GM18858 (cell line): Measurements from ENCODE around the gene ASL.
"Not testable (repeated sequence)": the region's sequence is repeated elsewhere in the genome, so short reads cannot be mapped to it uniquely, and the experiment has no call there.

Experiments
- ATAC-seq: cut with Tn5 transposase; IDR thresholded peaks from one replicate; pipeline ENCODE4 v1.9.1; 2021; ENCODE audit not compliant: unreplicated experiment

ASL gene

DNA sequence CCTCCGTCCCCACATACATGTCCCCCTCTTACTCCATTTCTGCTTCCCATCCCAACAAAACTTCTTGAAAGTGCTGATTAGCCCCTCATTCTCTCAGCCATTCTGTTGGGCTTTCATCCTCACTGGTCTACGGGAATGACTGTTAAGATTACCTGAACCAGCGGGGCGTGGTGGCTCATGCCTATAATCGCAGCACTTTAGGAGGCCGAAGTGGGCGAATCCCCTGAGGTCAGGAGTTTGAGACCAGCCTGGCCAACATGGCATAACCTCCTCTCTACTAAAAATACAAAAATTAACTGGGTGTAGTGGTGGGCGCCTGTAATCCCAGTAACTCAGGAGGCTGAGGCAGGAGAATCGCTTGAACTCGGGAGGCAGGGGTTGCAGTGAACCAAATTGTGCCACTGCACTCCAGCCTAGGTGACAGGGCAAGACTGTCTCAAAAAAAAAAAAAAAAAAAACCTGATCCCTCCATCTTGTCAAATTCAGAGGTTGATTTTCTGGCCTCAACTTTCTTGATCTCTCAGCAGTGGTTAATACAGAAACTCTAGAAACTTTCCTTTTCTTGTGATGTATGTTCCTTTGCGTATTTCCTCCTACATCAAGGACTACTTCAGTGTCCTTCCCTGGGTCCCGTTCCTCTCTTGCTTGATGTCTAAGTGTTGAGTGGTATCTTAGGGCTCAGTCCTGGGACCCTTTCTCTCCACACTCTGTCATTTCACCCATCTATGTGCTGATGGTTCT is 41.2 kb downstream of the ASL start:
- not testable (repeated sequence) for ATAC-seq

DNA sequence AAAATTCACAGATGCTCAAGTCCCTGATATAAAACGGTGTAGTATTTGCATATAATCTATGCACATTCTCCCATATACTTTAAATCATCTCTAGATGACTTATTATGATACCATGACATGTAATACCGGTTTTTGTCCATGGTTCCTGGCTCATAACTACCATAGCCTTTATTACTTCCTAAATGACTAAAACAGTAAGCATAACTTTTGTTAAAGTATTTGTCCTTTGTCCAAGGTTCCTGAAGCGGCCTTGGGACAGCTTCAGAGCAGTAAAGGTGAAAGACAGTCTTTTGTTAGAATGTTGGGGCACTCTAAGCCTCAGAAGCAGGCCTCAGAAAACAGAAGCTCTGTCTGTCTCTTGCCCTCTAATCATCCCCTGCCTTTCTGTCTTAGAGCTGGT is 43.0 kb downstream of the ASL start:
- no peak for ATAC-seq

DNA sequence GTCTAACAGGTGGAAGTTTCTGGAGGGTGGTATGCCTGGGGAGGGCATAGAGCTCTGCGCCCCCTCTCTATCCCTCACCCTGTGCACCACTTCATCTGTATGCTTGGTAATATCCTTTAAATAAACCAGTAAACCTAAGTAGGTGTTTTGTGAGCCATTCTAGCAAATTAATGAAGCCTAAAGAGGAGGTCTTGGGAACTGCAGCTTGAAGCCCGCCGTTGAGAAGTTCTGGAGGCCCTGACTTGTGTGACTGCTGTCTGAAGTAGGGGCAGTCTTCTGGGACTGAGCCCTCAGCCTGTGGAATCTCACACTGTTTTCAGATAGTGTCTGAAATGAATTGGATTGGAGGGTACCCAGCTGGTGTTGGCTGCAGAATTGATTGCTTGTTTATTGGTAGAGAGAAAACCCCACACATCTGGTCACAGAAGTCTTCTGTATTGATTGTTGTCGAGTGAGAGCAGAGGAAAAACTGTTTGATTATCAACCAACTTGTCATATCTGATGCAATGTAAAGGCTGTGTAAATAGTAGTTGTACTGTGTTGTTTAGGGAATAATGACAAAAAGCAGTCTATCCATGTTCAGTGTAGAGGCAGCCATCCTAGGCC is 43.7 kb downstream of the ASL start:
- ATAC-seq: no peak

DNA sequence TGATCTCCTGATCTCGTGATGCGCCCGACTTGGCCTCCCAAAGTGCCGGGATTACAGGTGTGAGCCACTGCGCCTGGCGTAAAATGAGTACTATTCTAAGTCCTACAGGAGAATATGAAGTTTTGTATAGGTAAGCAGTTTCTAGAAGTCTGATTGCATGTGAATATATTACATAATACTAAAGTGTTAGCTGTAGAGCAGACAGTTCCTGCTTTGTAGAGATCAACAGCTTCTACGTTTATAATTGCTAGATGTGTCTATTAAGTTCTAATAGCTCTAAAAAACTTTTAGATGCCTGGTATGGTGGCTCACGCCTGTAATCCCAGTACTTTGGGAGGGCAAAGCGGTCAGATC is 47.5 kb downstream of the ASL start:
- ATAC-seq: no peak

DNA sequence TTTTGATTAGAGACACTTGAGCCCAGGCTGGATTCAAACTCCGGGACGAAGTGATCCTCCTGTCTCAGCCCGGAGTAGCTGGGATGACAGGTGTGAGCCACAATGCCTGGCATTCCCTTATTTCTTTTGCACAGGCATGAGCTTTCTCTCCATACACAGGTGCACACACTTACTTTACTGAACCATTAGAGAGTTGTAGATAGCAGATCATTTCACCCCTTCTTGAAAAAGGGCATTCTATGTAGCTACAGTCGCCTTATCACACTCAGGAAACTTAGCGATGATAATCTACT is 48.9 kb downstream of the ASL start:
- ATAC-seq: not testable (repeated sequence)

DNA sequence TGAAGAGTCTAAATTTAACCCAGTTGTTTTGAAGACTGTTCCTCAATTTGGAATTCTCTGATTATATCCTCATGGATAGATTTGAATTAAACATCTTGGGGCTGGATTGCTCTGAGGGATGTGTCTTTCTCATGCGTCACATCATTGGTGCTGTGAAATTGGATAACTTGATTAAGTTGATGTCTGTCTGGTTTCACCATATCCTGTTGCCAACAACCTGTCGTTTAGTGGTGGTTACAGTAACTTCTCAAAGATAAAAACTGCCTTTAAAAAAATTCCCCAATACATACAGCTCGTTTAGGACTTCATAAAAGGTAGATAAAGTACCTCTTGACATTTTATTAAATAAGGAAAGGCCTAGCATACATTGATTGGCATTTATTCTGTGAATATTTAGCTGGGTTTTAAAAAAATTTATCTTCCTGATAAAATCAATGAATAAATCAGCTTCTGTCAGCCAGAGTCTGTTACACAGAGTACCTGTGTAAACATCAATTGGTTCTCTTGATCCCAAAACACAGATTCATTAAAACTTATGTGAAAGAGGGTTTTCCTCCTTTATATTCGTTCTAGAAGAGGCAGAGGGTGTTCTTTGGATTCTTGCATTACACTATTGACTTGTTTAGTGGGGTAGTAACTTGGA is 49.6 kb downstream of the ASL start:
- no peak for ATAC-seq

DNA sequence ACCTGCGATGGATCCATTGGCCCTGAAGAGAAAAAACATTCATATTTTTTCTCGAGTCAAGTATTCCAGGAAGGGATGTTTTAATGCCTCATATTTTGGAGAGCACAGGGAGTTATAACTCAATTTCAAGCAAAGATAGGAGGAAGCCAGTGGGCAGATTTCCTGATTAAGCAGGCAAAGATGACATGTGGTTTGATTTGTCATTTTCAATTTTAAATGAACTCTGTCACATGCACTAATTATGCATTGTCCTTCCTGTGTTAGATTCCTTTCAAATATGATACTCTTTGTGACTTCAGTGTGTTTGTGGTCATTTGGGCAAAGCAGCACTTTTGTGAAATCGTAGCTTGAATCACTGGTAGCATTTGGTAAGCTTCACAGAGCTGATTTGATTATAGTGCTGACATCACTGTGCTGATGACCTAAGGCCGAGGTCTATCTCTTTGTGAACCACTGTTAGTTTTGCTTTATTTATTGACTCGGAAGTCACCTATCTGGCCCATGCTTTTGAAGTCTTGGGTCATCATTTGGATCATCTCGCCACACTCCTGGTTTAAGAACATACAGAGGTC is 50.2 kb downstream of the ASL start:
- ATAC-seq: not testable (repeated sequence)

DNA sequence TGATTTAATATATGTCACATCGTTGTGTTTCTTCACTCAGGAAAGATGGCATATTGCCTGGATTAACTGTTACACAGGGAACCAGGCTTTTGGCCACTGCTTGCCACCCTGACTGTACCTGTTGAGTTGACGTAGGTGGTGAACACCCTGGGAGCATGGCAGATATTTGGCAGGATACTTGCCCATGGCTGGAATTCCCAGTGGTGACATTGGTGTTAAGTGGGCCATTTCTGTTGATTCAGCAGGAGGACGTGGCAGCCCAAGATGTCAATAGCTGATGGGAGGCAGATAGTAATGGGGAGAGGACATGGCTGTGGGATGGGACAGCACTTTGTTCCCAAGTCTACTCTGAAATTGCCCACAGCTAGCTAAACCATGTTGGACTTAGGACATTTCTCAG is 51.6 kb downstream of the ASL start:
- ATAC-seq: not testable (repeated sequence)

DNA sequence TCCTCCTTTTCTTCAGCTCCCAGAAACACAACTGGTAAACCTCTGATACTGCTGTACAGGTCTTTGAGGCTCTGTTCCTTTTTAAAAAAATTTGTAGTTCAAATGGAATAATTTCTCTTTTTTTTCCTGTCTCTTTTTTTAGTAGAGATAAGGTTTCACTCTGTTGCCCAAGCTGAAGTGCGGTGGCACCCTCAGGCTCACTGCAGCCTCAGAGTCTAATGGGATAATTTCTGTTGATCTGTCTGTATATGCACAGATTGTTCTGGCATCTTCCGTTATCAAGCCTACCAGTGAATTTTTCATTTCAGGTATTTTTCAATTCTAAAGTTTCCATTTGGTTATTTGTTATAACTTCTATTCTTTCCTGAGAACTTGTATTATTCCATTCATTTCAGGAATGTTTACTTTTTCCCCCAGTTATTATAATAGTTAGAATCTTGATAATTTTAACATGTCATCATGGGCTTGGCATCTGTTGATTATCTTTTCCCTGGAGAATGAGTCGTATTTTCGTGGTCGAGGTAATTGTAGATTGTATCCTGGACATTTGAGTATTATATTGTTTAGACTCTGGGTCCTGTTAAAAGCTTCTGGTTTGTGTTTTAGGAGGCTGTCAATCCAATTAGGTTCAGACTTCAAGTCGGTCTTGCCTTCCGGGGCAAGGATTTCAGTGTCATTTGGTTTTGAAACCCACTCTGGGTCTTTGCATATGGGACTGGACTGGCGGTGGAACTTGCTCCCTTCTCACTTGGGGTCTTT is 63.6 kb downstream of the ASL start:
- ATAC-seq: no peak

DNA sequence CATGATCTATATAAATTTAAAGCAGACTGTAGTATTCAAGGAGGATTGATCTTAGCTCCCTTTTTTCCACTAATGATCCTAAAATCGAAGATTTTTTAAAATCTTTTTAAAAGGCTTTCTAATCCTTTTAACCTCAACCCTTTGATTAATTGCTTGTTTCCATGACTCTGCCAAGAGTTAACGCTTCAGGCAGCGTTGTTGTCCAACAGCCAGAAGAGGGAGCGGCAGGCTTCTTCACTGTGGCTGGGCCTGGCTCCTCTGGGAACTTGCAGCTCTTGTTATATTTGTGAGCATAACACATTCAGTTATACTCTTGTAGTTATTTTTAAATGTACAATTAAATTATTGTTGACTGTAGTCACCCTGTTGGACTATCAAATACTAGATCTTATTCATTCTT is 65.3 kb downstream of the ASL start:
- no peak for ATAC-seq

DNA sequence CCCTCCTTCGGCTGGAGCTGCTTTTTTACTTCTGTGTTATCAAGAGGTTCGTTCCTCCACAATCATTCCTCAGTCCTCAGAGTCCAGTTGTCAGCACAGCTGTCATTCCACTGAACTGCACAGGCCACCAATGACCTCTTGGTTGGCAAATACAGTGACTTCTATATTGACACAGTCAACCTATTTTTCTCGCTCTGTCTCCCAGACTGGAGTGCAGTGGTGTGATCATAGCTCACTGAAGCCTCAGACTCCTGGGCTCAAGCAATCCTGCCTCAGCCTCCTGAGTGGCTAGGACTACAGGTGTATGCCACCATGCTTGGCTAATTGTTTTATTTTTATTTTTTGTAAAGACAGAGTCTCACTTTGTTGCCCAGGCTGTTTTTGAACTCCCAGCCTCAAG is 66.7 kb downstream of the ASL start:
- no peak for ATAC-seq

DNA sequence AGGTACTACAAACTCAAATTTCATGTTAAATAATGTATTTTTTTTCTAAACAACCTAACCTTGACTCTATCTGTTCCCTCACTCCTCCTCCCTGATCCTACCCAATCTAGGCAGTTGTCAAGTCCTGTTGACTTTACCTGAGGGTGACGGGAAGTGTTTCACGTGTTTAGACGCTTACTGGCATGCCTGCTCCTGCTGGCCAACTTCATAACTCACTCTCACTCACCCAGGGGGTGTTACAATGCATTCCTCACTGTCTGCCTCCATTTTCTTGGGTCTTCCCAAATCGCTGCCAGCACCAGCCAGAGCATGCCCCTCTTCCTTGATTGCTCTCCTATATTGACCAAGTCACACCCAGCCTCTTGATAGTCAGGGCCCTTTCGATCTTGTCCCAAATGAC is 67.4 kb downstream of the ASL start:
- ATAC-seq: no peak
